Glomerular endothelial cell (primary cell): Measurements from ENCODE around the gene RHEBL1. TPM values are rescaled to one million over a fixed set of nuclear protein-coding genes. Genes with fewer than 3 reads are reported as not detected.

ENCODE experiments used
- DNase-seq: peaks from one replicate; pipeline ENCODE4 v3.0.0-alpha.2; 2011; ENCODE audit warnings: low read depth, low spot score; ENCODE audit errors: extremely low read depth
- total RNA-seq: library from RNA; depleted of rRNA; stranded (reverse); fragments of >200 nt; gene quantifications from 2 replicates; pipeline ENCODE4 v1.2.3, GENCODE V29; 2015

The RHEBL1 gene
- total RNA-seq, 1 donor from 2014 or later = 2.3 TPM

DNA sequence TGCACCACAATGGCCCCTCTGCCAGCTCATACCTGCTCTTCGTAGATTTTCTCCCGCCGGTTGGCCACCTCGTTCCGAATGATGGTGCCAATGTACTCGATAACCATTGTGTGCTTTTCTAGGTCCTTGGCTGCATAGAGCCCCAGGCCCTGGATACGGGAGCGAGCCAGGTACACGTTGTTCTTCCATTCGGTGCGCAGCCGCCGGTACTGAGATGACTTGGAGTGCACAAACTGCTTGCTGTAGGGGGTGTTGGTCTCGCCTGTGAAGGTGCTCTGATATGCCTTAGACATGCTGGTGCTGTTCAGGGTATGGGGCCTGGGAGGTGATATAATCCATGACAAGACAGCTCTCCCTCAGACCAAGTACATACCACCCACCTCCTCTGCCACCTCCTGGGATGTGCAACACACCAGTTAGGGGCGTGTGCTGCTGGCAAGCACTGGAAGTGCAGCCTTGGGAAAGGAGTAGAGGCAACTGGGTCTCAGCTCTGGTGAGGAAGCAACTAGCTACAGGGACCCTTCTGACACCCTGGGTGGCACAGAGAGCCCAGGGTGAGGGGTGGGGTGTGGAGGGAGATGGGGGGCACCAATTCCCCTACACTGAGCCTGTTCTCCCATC is 47.1 kb downstream of the RHEBL1 start:
- DNase-seq = no peak

DNA sequence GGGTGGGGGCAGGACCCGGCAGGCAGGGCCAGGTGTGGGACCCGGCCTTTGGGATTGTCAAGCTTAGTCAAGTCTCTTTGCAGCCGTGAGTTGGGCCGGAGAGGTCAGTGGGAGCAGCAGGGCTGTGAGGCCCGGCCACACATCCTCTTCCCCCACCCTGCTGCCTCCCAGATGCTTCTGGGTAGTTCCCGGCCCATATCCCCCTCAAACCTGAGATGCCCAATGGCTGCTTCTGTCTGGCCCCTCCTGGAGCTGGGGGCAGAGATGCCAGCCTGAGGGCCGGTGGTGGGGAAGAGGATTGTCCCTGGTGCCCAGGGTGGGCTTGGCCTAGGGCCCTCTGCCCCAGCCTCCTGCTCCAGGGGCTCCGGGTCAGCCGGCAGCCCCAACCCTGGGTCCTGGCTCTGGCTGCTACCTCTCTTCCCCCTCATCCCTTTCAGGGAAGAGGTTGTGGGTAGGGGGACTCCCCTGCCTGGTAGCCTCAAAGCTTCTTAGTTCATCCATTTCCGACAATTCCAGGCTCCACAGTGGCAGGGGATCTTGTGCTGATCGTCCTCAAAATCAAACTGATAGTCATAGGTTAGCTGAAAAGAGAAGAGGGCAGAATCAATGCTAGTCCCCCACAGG is 48.4 kb downstream of the RHEBL1 start:
- no peak for DNase-seq

DNA sequence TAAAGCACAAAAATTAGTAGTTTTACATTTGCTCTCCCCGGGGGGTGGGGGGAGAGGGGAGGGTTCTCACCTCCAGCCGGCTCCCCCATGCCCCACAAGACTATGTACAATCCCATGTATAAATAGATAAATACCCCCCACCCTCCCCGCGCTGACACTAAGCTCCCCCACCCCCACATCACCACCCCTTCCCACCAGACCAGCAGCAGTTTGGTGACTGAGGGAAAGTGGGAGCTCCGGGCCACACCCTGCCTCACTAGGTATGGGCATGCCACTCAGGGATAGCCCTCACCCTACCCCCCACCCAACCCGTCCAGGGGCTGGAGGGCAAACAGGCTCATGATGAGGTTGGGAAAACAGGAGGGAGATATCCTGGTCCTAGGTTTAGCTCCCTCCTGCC is 49.3 kb downstream of the RHEBL1 start:
- DNase-seq = no peak

GRCh38 chr12:49019443-49020324 is 50.1 kb downstream of the RHEBL1 start:
- DNase-seq = no peak

GRCh38 chr12:49019120-49019430 is 50.7 kb downstream of the RHEBL1 start:
- no peak for DNase-seq

GRCh38 chr12:49018261-49019119 is 51.3 kb downstream of the RHEBL1 start, which contains the start of gene PRKAG1:
Gene PRKAG1 (minus strand): TSS chr12:49018776. CDS start chr12:49018740, 36 bp downstream.
- DNase-seq = peak; percentile 75

GRCh38 chr12:49017891-49018260 is 51.9 kb downstream of the RHEBL1 start:
- DNase-seq = no peak

DNA sequence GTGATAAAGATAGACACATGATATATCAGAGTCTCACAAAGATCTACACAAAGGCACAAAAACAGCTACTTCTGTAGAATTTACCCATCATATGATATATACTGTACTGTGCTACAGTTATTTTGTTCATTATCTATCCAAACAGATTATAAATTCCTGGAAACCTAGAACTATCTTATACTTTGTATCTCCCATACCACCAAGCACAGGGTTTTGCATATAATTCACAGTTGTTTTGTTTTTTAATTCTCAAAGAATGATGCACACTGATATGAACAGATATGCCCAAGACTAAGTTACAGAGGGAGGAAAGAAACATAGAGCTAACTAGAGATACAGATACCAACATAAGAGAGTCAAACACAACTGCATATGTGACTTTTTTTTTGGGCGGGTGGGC is 54.6 kb downstream of the RHEBL1 start:
- no peak for DNase-seq

Other genes starting within 250 kb of the RHEBL1 start
- 57.2 and 62.1 TPM in 2 replicates for gene DDX23, start 217.8 kb downstream of the RHEBL1 start, total RNA-seq
- gene RND1, start 204.1 kb downstream of the RHEBL1 start, total RNA-seq = 4.7 and 14.9 TPM in 2 replicates
- 16.1 and 29.7 TPM in 2 replicates for gene FKBP11, start 144.5 kb downstream of the RHEBL1 start, total RNA-seq
- 108 TPM in 2 replicates for gene ARF3, start 112.5 kb downstream of the RHEBL1 start, total RNA-seq
- gene WNT10B, start 98.2 kb downstream of the RHEBL1 start, total RNA-seq = not detected in 2 replicates
- gene WNT1, start 91.7 kb downstream of the RHEBL1 start, total RNA-seq = not detected in 2 replicates
- 0.10 and 0.12 TPM in 2 replicates for gene DDN, start 70.6 kb downstream of the RHEBL1 start, total RNA-seq
- gene PRKAG1, start 51.2 kb downstream of the RHEBL1 start, total RNA-seq = 48.6 and 56.5 TPM in 2 replicates
- 89.2 and 117 TPM in 2 replicates for gene KMT2D, start 9.2 kb downstream of the RHEBL1 start, total RNA-seq
- 0.05 and 0.29 TPM in 2 replicates for gene DHH, start 24.8 kb upstream of the RHEBL1 start, total RNA-seq
- gene LMBR1L, start 40.9 kb upstream of the RHEBL1 start, total RNA-seq = 60.8 and 73.5 TPM in 2 replicates
- 1,215 and 1,250 TPM in 2 replicates for gene TUBA1B, start 61.4 kb upstream of the RHEBL1 start, total RNA-seq
- 1,256 and 1,548 TPM in 2 replicates for gene TUBA1A, start 119.1 kb upstream of the RHEBL1 start, total RNA-seq
- 522 and 561 TPM in 2 replicates for gene TUBA1C, start 195.1 kb upstream of the RHEBL1 start, total RNA-seq
- gene PRPH, start 225.2 kb upstream of the RHEBL1 start, total RNA-seq = 1.5 TPM in 1 of 2 replicates, not detected in the other